Measurements from ENCODE around the gene TBCD. TPM values are rescaled to one million over a fixed set of nuclear protein-coding genes. Genes with fewer than 3 reads are reported as not detected.

Gene TBCD
- total RNA-seq, 2 experiments from 2014 or later: 87.8 to 145 TPM

GRCh38 chr17:82957469-82957795 lies 205.6 kb downstream of the TBCD start:
- peaks cover 5% of the 10 kb centered on the region; the same call in 1 of the 2 replicates for H3K9me3 ChIP-seq (ENCODE audit: low read length)
- POLR2A ChIA-PET: no interaction called here
- H3K79me2 ChIP-seq (ENCODE audit: insufficient read depth, low read depth, low read length): no peaks in the 10 kb centered on the region
- intact Hi-C loops (cut with micrococcal nuclease; ENCODE audit: unreplicated experiment): no loop called here
- no peak overlapping the region for H3K4me3 ChIP-seq (ENCODE audit: low read depth, low read length, poor library complexity, severe bottlenecking)
- H3K27ac ChIP-seq (ENCODE audit: low read depth, low read length, poor library complexity, severe bottlenecking): no peak overlapping the region
- peaks cover 9% of the 10 kb centered on the region for H3K36me3 ChIP-seq (ENCODE audit: insufficient read depth, low read length)
- H3K9me2 ChIP-seq (ENCODE audit: insufficient read depth, low read length): no peaks in the 10 kb centered on the region
- no peaks in the 10 kb centered on the region for H4K20me1 ChIP-seq (ENCODE audit: insufficient read depth, low read length)
- no peak overlapping the region for H2AFZ ChIP-seq (ENCODE audit: low read length)
- no peak overlapping the region for H3K4me2 ChIP-seq (ENCODE audit: low read length)
- CTCF ChIA-PET (ENCODE audit: unreplicated experiment): no interaction called here
- no peak for TF ChIP-seq CTCF (conservative IDR thresholded peaks at IDR 0.05; ENCODE audit: low read length)
- TF ChIP-seq EZH2phosphoT487 (IDR thresholded peaks at IDR 0.05; ENCODE audit: borderline replicate concordance, low read depth, low read length): no peak
- BruUV-seq (replicated peaks): no TSS peak
- DNase-seq (ENCODE audit: low spot score): no peak
- H3K4me1 ChIP-seq (ENCODE audit: insufficient read depth, low read length, poor library complexity, severe bottlenecking): no peaks in the 10 kb centered on the region

GRCh38 chr17:82957961-82958561 lies 206.2 kb downstream of the TBCD start:
- Histone ChIP-seq H3K27ac (ENCODE audit: low read depth, low read length, poor library complexity, severe bottlenecking) (no peak overlapping the region), H2AFZ (ENCODE audit: low read length) (no peak overlapping the region), H3K4me1 (ENCODE audit: insufficient read depth, low read length, poor library complexity, severe bottlenecking) (peaks cover under 1% of the 10 kb centered on the region), H3K36me3 (ENCODE audit: insufficient read depth, low read length) (peaks cover 9% of the 10 kb centered on the region), H3K79me2 (ENCODE audit: insufficient read depth, low read depth, low read length) (no peaks in the 10 kb centered on the region), H3K4me3 (ENCODE audit: low read depth, low read length, poor library complexity, severe bottlenecking) (no peak overlapping the region), H4K20me1 (ENCODE audit: insufficient read depth, low read length) (no peaks in the 10 kb centered on the region), H3K9me3 (ENCODE audit: low read length) (peaks cover 5% of the 10 kb centered on the region; the same call in 1 of the 2 replicates), H3K4me2 (ENCODE audit: low read length) (no peak overlapping the region), H3K9me2 (ENCODE audit: insufficient read depth, low read length) (no peaks in the 10 kb centered on the region)
- intact Hi-C loops (cut with micrococcal nuclease; ENCODE audit: unreplicated experiment): no loop called here
- BruUV-seq (replicated peaks): no TSS peak
- CTCF ChIA-PET (ENCODE audit: unreplicated experiment): no interaction called here
- POLR2A ChIA-PET: no interaction called here
- no peak for DNase-seq (ENCODE audit: low spot score)
- TF ChIP-seq EZH2phosphoT487 (IDR thresholded peaks at IDR 0.05; ENCODE audit: borderline replicate concordance, low read depth, low read length) (no peak), CTCF (conservative IDR thresholded peaks at IDR 0.05; ENCODE audit: low read length) (no peak)

GRCh38 chr17:82959242-82959930 lies 207.5 kb downstream of the TBCD start:
- Histone ChIP-seq H4K20me1 (ENCODE audit: insufficient read depth, low read length) (no peaks in the 10 kb centered on the region), H3K36me3 (ENCODE audit: insufficient read depth, low read length) (peaks cover 9% of the 10 kb centered on the region), H3K79me2 (ENCODE audit: insufficient read depth, low read depth, low read length) (no peaks in the 10 kb centered on the region), H3K4me1 (ENCODE audit: insufficient read depth, low read length, poor library complexity, severe bottlenecking) (peaks cover 13% of the 10 kb centered on the region), H3K27ac (ENCODE audit: low read depth, low read length, poor library complexity, severe bottlenecking) (no peak overlapping the region), H3K4me3 (ENCODE audit: low read depth, low read length, poor library complexity, severe bottlenecking) (no peak overlapping the region), H3K9me2 (ENCODE audit: insufficient read depth, low read length) (no peaks in the 10 kb centered on the region), H3K4me2 (ENCODE audit: low read length) (no peak overlapping the region), H2AFZ (ENCODE audit: low read length) (no peak overlapping the region), H3K9me3 (ENCODE audit: low read length) (peaks cover 5% of the 10 kb centered on the region; the same call in 1 of the 2 replicates)
- POLR2A ChIA-PET: no interaction called here
- no peak for TF ChIP-seq CTCF (conservative IDR thresholded peaks at IDR 0.05; ENCODE audit: low read length)
- TF ChIP-seq EZH2phosphoT487 (IDR thresholded peaks at IDR 0.05; ENCODE audit: borderline replicate concordance, low read depth, low read length): no peak
- CTCF ChIA-PET (ENCODE audit: unreplicated experiment): no interaction called here
- intact Hi-C loops (cut with micrococcal nuclease; ENCODE audit: unreplicated experiment): no loop called here
- no peak for DNase-seq (ENCODE audit: low spot score)
- BruUV-seq (replicated peaks): no TSS peak

Measured in OCI-LY7 (cell line).